Testis (tissue), 2 donors: ENCODE measurements around the gene GRIK5.

Experiments
- POLR2A ChIP-seq: fragments of 450-650 bp; IDR thresholded peaks from one replicate; pipeline ENCODE4 v1.6.1; 2017; ENCODE audit warnings: antibody characterized with exemption, mild to moderate bottlenecking, moderate library complexity
- TF ChIP-seq, protein P1 (sequence below), 3 experiments: fragments of 450-650 bp in 2 of 3; fragments of 200-600 bp in 1 of 3; sonication (generic) in 1 of 3; IDR thresholded peaks; one replicate each; pipeline ENCODE4 v1.5.1; 2016 to 2019; ENCODE audit warnings: antibody characterized with exemption in 3 of 3, mild to moderate bottlenecking in 2 of 3, moderate library complexity in 1 of 3

DNA sequence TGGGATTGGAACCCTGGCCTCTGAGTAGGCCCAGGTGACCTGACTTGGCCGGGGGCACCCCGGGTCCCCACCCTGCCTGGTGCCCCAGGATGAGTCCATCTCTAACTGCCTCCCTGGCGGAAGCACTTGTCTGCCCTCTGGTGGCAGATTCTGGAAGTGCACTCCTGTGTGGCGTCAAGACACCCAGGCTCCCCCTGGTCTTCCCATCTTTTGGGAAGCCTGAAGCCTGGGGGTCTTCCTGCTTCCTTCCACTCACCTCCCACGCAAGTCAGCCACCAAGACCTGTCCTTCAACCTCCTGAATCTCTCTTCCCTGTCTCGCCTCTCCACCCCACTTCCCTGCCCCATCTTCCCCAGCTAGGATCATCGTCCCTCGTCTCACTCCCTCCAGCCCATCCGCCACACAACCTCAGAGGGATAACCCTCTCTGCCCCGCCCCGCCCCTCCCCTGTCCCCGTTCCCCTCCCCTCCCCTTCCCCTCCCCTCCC is 118.3 kb downstream of the GRIK5 start:
- TF ChIP-seq, protein P1, sequence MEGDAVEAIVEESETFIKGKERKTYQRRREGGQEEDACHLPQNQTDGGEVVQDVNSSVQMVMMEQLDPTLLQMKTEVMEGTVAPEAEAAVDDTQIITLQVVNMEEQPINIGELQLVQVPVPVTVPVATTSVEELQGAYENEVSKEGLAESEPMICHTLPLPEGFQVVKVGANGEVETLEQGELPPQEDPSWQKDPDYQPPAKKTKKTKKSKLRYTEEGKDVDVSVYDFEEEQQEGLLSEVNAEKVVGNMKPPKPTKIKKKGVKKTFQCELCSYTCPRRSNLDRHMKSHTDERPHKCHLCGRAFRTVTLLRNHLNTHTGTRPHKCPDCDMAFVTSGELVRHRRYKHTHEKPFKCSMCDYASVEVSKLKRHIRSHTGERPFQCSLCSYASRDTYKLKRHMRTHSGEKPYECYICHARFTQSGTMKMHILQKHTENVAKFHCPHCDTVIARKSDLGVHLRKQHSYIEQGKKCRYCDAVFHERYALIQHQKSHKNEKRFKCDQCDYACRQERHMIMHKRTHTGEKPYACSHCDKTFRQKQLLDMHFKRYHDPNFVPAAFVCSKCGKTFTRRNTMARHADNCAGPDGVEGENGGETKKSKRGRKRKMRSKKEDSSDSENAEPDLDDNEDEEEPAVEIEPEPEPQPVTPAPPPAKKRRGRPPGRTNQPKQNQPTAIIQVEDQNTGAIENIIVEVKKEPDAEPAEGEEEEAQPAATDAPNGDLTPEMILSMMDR (IDR thresholded peaks at IDR 0.05), result peak; percentile 82 to 99 (median 89)
- no peak for TF ChIP-seq POLR2A
